Measurements from ENCODE around the gene HOXD9.

DNA sequence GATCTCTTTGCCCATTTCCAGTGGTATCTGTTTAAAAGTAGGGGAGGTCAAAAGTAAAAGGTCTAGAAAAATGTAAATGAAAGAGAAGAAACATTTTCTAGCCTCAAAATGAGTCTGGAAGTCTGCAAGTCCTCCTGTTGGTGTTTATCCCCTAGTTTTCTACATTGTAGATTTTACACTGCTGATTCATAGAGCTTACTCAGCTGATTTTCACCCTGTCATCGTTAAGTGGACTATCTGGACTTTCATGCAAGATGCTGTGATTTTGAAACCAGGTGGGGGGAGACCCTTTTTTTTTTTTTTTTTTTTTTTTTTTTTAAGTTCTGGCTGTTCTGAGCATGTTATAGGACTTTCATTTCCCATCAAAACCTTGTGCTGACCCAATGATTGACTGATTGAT is 44.9 kb downstream of the HOXD9 start:
- TF ChIP-seq, protein P1, sequence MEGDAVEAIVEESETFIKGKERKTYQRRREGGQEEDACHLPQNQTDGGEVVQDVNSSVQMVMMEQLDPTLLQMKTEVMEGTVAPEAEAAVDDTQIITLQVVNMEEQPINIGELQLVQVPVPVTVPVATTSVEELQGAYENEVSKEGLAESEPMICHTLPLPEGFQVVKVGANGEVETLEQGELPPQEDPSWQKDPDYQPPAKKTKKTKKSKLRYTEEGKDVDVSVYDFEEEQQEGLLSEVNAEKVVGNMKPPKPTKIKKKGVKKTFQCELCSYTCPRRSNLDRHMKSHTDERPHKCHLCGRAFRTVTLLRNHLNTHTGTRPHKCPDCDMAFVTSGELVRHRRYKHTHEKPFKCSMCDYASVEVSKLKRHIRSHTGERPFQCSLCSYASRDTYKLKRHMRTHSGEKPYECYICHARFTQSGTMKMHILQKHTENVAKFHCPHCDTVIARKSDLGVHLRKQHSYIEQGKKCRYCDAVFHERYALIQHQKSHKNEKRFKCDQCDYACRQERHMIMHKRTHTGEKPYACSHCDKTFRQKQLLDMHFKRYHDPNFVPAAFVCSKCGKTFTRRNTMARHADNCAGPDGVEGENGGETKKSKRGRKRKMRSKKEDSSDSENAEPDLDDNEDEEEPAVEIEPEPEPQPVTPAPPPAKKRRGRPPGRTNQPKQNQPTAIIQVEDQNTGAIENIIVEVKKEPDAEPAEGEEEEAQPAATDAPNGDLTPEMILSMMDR (optimal IDR thresholded peaks at IDR 0.05 in 1 of 3, IDR thresholded peaks at IDR 0.05 in 1 of 3, conservative IDR thresholded peaks at IDR 0.05 in 1 of 3; ENCODE audit: extremely low read depth in 1 of 3, insufficient read depth in 2 of 3, low read length in 3 of 3), result no peak
- no peak for TF ChIP-seq EZH2 (IDR thresholded peaks at IDR 0.05; ENCODE audit: low read length)
